Kidney epithelial cell (primary cell): ENCODE measurements around the gene LNPEP. TPM values are rescaled to one million over a fixed set of nuclear protein-coding genes. Genes with fewer than 3 reads are reported as not detected.
"Not testable (repeated sequence)": the region's sequence is repeated elsewhere in the genome, so short reads cannot be mapped to it uniquely, and the experiment has no call there.

Source experiments
- DNase-seq: peaks from one replicate; pipeline ENCODE4 v3.0.0-alpha.2; 2010; ENCODE audit warnings: low read depth
- H3K27me3 ChIP-seq: 2 replicates; pipeline ENCODE4 v1.6.0; 2011; ENCODE audit warnings: low read length; ENCODE audit not compliant: control insufficient read depth, insufficient read depth
- H3K36me3 ChIP-seq: 2 replicates; pipeline ENCODE4 v1.5.1; 2011; ENCODE audit warnings: low read length; ENCODE audit not compliant: control insufficient read depth, insufficient read depth
- H3K4me3 ChIP-seq: 2 replicates; pipeline ENCODE4 v1.5.1; 2011; ENCODE audit warnings: low read depth, mild to moderate bottlenecking, control low read depth, low read length
- total RNA-seq: library from RNA; depleted of rRNA; stranded (reverse); fragments of >200 nt; gene quantifications from 2 replicates; pipeline ENCODE4 v1.2.3, GENCODE V29; 2015
- TF ChIP-seq, protein P1 (sequence below): IDR thresholded peaks from 2 replicates; pipeline ENCODE4 v1.5.1; 2011; ENCODE audit warnings: mild to moderate bottlenecking, moderate library complexity, low read length, control low read depth, inconsistent platforms; ENCODE audit not compliant: insufficient read depth, poor library complexity, severe bottlenecking

Gene LNPEP
- total RNA-seq, 1 donor from 2014 or later = 24.6 TPM

DNA sequence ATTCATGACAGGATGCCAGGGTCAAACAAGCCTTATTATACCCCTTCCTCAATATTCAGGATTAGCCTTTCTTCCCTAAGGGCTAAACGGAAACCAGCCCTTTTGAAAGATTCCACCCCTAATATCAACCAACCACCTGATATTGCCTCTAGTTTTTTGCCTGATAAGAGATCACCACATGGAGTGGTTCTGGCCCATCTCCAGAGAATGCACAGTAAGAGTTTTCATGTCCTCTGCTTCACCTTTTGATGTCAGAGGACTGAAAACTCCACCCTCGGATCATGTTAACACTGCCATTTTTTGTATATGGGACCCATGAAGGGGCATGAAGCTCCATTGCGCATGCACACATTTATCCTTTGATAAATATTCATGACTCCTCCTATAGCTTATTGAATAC, 5.8 kb upstream of the LNPEP start:
- no peak for DNase-seq
- TF ChIP-seq, protein P1, sequence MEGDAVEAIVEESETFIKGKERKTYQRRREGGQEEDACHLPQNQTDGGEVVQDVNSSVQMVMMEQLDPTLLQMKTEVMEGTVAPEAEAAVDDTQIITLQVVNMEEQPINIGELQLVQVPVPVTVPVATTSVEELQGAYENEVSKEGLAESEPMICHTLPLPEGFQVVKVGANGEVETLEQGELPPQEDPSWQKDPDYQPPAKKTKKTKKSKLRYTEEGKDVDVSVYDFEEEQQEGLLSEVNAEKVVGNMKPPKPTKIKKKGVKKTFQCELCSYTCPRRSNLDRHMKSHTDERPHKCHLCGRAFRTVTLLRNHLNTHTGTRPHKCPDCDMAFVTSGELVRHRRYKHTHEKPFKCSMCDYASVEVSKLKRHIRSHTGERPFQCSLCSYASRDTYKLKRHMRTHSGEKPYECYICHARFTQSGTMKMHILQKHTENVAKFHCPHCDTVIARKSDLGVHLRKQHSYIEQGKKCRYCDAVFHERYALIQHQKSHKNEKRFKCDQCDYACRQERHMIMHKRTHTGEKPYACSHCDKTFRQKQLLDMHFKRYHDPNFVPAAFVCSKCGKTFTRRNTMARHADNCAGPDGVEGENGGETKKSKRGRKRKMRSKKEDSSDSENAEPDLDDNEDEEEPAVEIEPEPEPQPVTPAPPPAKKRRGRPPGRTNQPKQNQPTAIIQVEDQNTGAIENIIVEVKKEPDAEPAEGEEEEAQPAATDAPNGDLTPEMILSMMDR = no peak
- Histone ChIP-seq H3K27me3 (no peaks in the 10 kb centered on the region), H3K4me3 (no peak overlapping the region), H3K36me3 (no peaks in the 10 kb centered on the region)

DNA sequence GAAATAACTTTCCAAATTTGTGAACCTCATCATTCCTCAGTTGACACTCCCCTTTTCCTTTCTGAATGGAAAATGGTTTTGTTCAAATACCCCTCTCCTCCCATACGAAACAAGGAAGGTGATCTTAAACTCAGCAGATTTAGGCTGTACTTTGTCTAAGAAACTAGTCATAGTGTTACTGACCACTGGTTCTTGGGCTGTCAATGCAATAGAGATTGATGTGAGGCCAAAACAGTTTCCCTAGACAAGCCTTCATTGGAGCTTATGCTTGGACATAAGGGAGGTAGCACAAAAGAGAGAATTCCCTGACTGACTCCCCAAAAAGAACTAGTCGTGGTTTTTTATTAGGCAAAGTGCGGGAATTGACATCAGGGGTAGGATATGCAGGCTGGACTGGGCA, 5.3 kb upstream of the LNPEP start:
- DNase-seq = no peak
- Histone ChIP-seq H3K4me3 (no peak overlapping the region), H3K27me3 (no peaks in the 10 kb centered on the region), H3K36me3 (no peaks in the 10 kb centered on the region)
- TF ChIP-seq, protein P1 = no peak

DNA sequence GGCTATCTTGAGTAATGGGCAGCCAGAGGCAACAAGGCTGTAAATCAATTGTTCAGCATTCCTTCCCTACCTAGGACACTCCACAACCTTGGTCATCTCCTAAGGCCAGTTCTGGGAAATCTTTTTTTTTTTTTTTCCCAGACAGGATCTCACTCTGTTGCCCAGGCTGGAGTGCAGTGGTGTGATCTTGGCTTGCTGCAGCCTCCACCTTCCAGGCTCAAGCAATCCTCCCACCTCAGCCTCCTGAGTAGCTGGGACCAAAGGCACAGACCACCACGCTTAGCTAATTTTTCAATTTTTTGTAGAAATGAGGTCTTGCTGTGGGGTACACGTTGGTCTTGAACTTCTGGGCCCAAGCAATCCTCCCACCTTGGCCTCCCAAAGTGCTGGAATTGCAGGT, 4.8 kb upstream of the LNPEP start:
- not testable (repeated sequence) for H3K4me3 ChIP-seq, DNase-seq, H3K27me3 ChIP-seq, H3K36me3 ChIP-seq

DNA sequence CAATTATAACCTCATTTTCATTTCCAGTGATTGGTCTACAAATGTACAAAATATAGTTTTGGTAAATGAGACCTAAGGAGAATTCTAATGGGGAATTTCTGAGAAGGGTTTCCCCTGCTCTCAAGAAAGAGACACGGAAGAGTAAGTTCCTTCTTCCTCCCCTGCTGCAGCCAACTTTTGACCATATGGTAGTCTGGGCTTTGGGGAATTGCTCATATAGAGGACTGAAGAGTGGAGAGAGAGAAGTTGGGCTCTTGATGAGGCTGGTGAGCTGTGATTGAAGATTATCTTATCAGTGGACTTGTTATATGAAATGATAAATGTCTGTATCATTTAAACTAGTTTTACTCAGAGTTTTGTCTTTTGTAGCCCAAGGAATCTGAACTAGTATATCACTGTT, 4.3 kb upstream of the LNPEP start:
- Histone ChIP-seq H3K36me3 (no peaks in the 10 kb centered on the region), H3K4me3 (no peak overlapping the region), H3K27me3 (no peaks in the 10 kb centered on the region)
- TF ChIP-seq, protein P1 = no peak
- DNase-seq = no peak

DNA sequence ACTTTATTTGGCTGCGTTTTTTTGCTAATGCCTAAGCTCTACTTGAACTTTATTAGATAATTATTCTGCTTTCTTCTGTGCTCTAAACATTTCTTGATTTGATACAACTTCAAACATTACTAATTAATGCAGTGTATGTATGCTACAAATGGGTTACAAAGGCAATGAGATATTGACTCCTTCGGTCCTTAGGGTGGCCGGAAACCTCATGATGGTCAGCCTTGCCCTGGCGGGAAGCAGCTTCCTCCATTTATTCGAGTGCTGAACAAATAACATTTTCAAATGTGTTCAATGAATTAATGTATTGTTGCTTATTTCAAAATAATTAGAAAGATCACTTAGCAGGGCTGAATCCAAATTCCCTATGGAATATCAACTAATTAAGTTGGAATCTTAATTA, 3.9 kb upstream of the LNPEP start:
- DNase-seq = no peak
- TF ChIP-seq, protein P1 = no peak
- no peak overlapping the region for H3K4me3 ChIP-seq
- H3K27me3 ChIP-seq = no peaks in the 10 kb centered on the region
- no peaks in the 10 kb centered on the region for H3K36me3 ChIP-seq

DNA sequence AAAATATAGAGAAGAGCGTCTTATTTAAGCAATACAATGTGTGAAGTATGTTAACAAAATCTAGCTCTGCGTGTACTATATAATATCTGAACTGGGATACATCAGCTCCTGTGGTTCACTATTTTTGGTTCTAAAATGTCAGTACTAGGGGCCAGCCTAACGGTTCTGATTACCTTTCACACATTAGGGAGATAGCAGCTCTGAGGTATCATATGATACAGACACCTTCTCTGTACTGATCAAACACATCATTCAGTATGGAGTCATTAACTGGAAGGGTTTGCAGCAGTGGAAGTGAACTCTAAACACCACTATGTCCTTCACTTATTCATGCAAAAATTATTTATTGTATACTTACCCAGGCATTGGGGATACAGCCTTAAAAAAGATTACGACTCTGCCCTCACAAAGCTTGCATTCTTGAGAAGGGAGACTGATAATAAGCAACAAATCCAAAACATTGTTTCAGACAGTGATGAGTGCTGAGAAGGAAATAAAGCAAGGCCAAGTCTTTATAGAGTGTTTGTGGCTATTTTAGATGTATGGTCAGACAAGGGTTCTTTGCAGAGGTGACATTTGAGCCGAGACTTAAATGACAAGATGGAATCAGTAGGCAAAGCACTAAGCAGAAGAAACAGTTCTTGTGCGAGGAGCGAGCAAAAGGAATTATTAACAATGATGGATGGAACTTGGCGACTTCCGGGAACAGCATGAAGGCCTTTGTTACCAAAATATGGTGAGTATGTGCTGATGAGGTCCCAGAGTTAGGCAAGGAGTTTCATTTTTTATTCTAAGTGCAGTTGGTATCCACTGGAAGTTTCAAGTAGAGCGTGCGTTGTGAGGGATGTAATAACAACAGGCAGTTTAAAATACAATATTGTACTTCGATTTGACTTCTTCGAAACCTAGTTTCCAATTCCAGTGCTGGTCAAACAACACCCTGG, 1.8 kb upstream of the LNPEP start:
- TF ChIP-seq, protein P1 = no peak
- Histone ChIP-seq H3K27me3 (no peaks in the 10 kb centered on the region), H3K36me3 (no peaks in the 10 kb centered on the region), H3K4me3 (peak overlapping the region; percentile 86)
- no peak for DNase-seq
